Spleen (tissue), 11 donors: ENCODE measurements around the gene SULF2. TPM values are rescaled to one million over a fixed set of nuclear protein-coding genes. Genes with fewer than 3 reads are reported as not detected.

Experiments used
- DNase-seq: peaks from one replicate; pipeline ENCODE4 v3.0.0-alpha.2; 2020
- H3K27ac ChIP-seq, 8 donors: fragments of 200-600 bp; sonication (generic) in 7 of 8; 1 replicate in 4 of 8; 2 replicates in 4 of 8; pipeline versions ENCODE4 v1.5.0 to v1.8.0; 2016 to 2021; ENCODE audit warnings: inconsistent platforms in 4 of 8, mild to moderate bottlenecking in 4 of 8, moderate library complexity in 1 of 8
- H3K27me3 ChIP-seq, 7 donors: fragments of 200-600 bp; sonication (generic) in 6 of 7; replicated peaks in 1 of 7; 1 replicate in 4 of 7; 2 replicates in 3 of 7; pipeline versions ENCODE4 v1.5.0 to v1.8.0; 2016 to 2021; ENCODE audit warnings: inconsistent platforms in 3 of 7, mild to moderate bottlenecking in 1 of 7
- H3K36me3 ChIP-seq, 6 donors: fragments of 200-600 bp; sonication (generic) in 5 of 6; 1 replicate in 4 of 6; 2 replicates in 2 of 6; pipeline versions ENCODE4 v1.5.0 to v1.8.0; 2016 to 2021; ENCODE audit warnings: inconsistent platforms in 2 of 6
- H3K4me1 ChIP-seq, 6 donors: fragments of 200-600 bp; sonication (generic) in 5 of 6; 1 replicate in 3 of 6; 2 replicates in 3 of 6; pipeline versions ENCODE4 v1.5.0 to v1.8.0; 2016 to 2021; ENCODE audit warnings: inconsistent platforms in 3 of 6
- H3K4me3 ChIP-seq, 8 donors: fragments of 200-600 bp; sonication (generic) in 7 of 8; 1 replicate in 4 of 8; 2 replicates in 4 of 8; pipeline versions ENCODE4 v1.5.0 to v1.8.0; 2016 to 2021; ENCODE audit warnings: inconsistent platforms in 4 of 8, mild to moderate bottlenecking in 4 of 8, moderate library complexity in 2 of 8
- H3K9me3 ChIP-seq, 8 donors: fragments of 200-600 bp; sonication (generic) in 7 of 8; 1 replicate in 4 of 8; 2 replicates in 4 of 8; pipeline versions ENCODE4 v1.5.0 to v1.8.0; 2016 to 2021; ENCODE audit warnings: inconsistent platforms in 4 of 8
- POLR2A ChIP-seq, 3 donors: fragments of 450-650 bp; IDR thresholded peaks; one replicate each; pipeline ENCODE4 v1.5.1; 2017; ENCODE audit warnings: antibody characterized with exemption in 3 of 3, mild to moderate bottlenecking in 1 of 3
- POLR2AphosphoS5 ChIP-seq, 3 donors: sonication (generic); formaldehyde crosslinking; IDR thresholded peaks; one replicate each; pipeline ENCODE4 v1.5.1; 2017; ENCODE audit warnings: antibody characterized with exemption in 3 of 3
- WGBS, 5 donors: extraction: QIAGEN DNeasy Blood & Tissue Kit in 3 of 5; methylation state at CpG; one replicate each; pipeline versions ENCODE4 v1.1.5 to v1.1.7; 2013 to 2018; 5-methylcytosine and 5-hydroxymethylcytosine counted together
- intact Hi-C: fragments of 100-400 bp; cut with DNase I; formaldehyde crosslinking; loops from one replicate; pipeline ENCODE4 v1.15.0; 2023; ENCODE audit warnings: low total_unique reads
- polyA plus RNA-seq, 3 donors: library from polyadenylated mRNA; stranded (reverse); fragments of 200-250 nt; gene quantifications; one replicate each; pipeline ENCODE4 v1.2.1, GENCODE V29; 2013
- total RNA-seq, 7 donors: library from RNA; depleted of rRNA in 3 of 7; stranded (reverse); fragments of >200 nt in 3 of 7; fragmentation: NEBNext Ultra II Directional in 4 of 7; extraction: Animal tissue kit (Norgen Biotek cat#: 25700) in 4 of 7; gene quantifications; one replicate each; pipeline versions ENCODE4 v1.1.0 to v1.2.1, GENCODE V29; 2016 to 2021
- TF ChIP-seq, protein P1 (sequence below), 11 experiments: fragments of 200-600 bp in 7 of 11; fragments of 450-650 bp in 4 of 11; sonication (generic) in 4 of 11; IDR thresholded peaks in 8 of 11; conservative IDR thresholded peaks in 3 of 11; 1 replicate in 7 of 11; 2 replicates in 4 of 11; pipeline versions ENCODE4 v1.4.0 to v1.8.0; 2016 to 2021; ENCODE audit warnings: antibody characterized with exemption in 11 of 11, inconsistent platforms in 4 of 11, mild to moderate bottlenecking in 1 of 11
- donor health status: healthy with polysubstance abuse.
- donor health status: DM: no; HTN: no; CAD: no; lungs with moderate emphysema.
- donor health status: DM: no; HTN: no; CAD: no.
- donor health status: Bipolar disorder and iron deficiency.
- donor health status: healthy.
- donor health status: DM: no; HTN: no; CAD: no.
- donor health status: DM: yes; HTN: yes; CAD: no.

The SULF2 gene
- total and polyA plus RNA-seq, 10 donors: 5.5 to 49.1 (median 15.7) TPM

DNA sequence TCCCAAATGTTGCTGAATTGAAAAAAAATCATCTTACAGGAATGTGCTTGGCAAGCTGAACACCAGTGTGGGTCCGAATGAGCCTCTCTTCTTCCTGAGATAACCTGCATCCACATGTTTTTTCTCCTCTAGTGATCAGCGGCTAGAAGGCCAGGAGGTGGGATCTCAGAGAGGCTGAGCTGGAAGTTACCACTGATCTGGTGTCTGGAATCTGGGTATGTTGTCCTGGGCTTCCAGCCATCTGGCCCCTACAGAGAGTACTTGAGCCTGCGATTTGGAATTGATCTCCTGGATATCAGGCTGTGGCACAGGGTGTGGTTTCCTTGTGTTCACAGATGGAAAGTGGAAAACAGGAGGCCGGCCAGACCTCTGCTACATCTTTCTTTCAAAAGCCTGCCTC, 35.9 kb downstream of the SULF2 start:
- intact Hi-C loops: no loop called here
- Histone ChIP-seq H3K4me3 (peak overlapping the region in 1 of 8 donors; percentile 50), H3K36me3 (no peaks in the 10 kb centered on the region), H3K27me3 (no peaks in the 10 kb centered on the region), H3K9me3 (no peaks in the 10 kb centered on the region), H3K27ac (peak overlapping the region in 4 of 8 donors; percentile 64 to 84 (median 76)), H3K4me1 (peaks cover 0 to 32% (median 11%) of the 10 kb centered on the region in 6 donors)
- TF ChIP-seq POLR2AphosphoS5 (IDR thresholded peaks at IDR 0.05) (no peak), POLR2A (IDR thresholded peaks at IDR 0.05) (no peak)
- TF ChIP-seq, protein P1, sequence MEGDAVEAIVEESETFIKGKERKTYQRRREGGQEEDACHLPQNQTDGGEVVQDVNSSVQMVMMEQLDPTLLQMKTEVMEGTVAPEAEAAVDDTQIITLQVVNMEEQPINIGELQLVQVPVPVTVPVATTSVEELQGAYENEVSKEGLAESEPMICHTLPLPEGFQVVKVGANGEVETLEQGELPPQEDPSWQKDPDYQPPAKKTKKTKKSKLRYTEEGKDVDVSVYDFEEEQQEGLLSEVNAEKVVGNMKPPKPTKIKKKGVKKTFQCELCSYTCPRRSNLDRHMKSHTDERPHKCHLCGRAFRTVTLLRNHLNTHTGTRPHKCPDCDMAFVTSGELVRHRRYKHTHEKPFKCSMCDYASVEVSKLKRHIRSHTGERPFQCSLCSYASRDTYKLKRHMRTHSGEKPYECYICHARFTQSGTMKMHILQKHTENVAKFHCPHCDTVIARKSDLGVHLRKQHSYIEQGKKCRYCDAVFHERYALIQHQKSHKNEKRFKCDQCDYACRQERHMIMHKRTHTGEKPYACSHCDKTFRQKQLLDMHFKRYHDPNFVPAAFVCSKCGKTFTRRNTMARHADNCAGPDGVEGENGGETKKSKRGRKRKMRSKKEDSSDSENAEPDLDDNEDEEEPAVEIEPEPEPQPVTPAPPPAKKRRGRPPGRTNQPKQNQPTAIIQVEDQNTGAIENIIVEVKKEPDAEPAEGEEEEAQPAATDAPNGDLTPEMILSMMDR (IDR thresholded peaks at IDR 0.05 in 8 of 11, conservative IDR thresholded peaks at IDR 0.05 in 3 of 11): no peak
- DNase-seq: no peak
- WGBS, 5 donors: 61 to 83% (median 76%) methylated on average over 4 of the region's 4 CpGs

DNA sequence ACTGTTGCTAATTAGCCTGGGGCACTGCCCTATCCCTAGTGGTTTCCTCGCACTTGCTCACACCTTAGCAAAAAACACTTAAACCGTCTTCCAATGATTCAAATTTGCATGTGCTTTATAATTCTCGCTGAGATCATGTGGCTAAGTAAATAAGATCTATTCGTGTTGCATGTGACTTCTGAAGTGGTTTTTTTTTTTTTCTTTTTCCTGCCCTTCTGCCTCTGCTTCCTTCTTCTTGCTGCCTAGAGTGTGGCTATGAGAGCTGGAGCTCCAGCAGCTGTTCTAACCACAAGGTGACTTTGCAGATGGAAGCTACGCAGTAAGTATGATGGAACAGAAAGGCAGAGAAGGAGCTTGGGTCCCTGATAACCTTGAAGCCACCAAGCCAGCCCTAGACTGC, 36.5 kb downstream of the SULF2 start:
- intact Hi-C loops: no loop called here
- DNase-seq: no peak
- peaks cover 0 to 3% (median 0%) of the 10 kb centered on the region in 7 donors for H3K27me3 ChIP-seq
- H3K4me3 ChIP-seq: peak overlapping the region in 1 of 8 donors; percentile 55
- TF ChIP-seq POLR2A (IDR thresholded peaks at IDR 0.05) (no peak), POLR2AphosphoS5 (IDR thresholded peaks at IDR 0.05) (no peak)
- TF ChIP-seq, protein P1 (IDR thresholded peaks at IDR 0.05 in 8 of 11, conservative IDR thresholded peaks at IDR 0.05 in 3 of 11): no peak
- no peaks in the 10 kb centered on the region for H3K36me3 ChIP-seq
- H3K27ac ChIP-seq: peak overlapping the region in 6 of 8 donors; percentile 38 to 84 (median 66)
- H3K4me1 ChIP-seq: peaks cover 0 to 32% (median 11%) of the 10 kb centered on the region in 6 donors
- WGBS, 5 donors: 23 to 36% (median 31%) methylated on average over 5 of the region's 5 CpGs
- H3K9me3 ChIP-seq: no peaks in the 10 kb centered on the region

GRCh38 chr20:47748069-47748468, 37.2 kb downstream of the SULF2 start:
- H3K36me3 ChIP-seq: no peaks in the 10 kb centered on the region
- intact Hi-C loops: no loop called here
- peaks cover 0 to 32% (median 11%) of the 10 kb centered on the region in 6 donors for H3K4me1 ChIP-seq
- TF ChIP-seq, protein P1 (IDR thresholded peaks at IDR 0.05 in 8 of 11, conservative IDR thresholded peaks at IDR 0.05 in 3 of 11): no peak
- TF ChIP-seq POLR2A (IDR thresholded peaks at IDR 0.05): no peak
- no peak for TF ChIP-seq POLR2AphosphoS5 (IDR thresholded peaks at IDR 0.05)
- 87 to 90% (median 88%) methylated on average over 6 of the region's 6 CpGs for WGBS, 5 donors
- H3K27ac ChIP-seq: peak overlapping the region in 5 of 8 donors; percentile 38 to 84 (median 67)
- no peak for DNase-seq
- peak overlapping the region in 1 of 8 donors; percentile 55 for H3K4me3 ChIP-seq
- H3K9me3 ChIP-seq: no peaks in the 10 kb centered on the region
- H3K27me3 ChIP-seq: peaks cover 0 to 4% (median 0%) of the 10 kb centered on the region in 7 donors

GRCh38 chr20:47747669-47748031, 37.6 kb downstream of the SULF2 start:
- Histone ChIP-seq H3K4me3 (no peak overlapping the region), H3K27ac (peak overlapping the region in 2 of 8 donors; percentile 84), H3K4me1 (peaks cover 0 to 32% (median 11%) of the 10 kb centered on the region in 6 donors), H3K27me3 (peaks cover 0 to 4% (median 0%) of the 10 kb centered on the region in 7 donors), H3K36me3 (no peaks in the 10 kb centered on the region), H3K9me3 (no peaks in the 10 kb centered on the region)
- TF ChIP-seq POLR2AphosphoS5 (IDR thresholded peaks at IDR 0.05): no peak
- no peak for TF ChIP-seq POLR2A (IDR thresholded peaks at IDR 0.05)
- TF ChIP-seq, protein P1 (IDR thresholded peaks at IDR 0.05 in 8 of 11, conservative IDR thresholded peaks at IDR 0.05 in 3 of 11): no peak
- intact Hi-C loops: no loop called here
- DNase-seq: no peak
- WGBS, 5 donors: 92 to 95% (median 94%) methylated on average over 10 of the region's 10 CpGs
